HG03378 (cell line): Measurements from ENCODE around the gene STRADB.
"Not testable (repeated sequence)": the region's sequence is repeated elsewhere in the genome, so short reads cannot be mapped to it uniquely, and the experiment has no call there.

ENCODE experiments used
- ATAC-seq: cut with Tn5 transposase; IDR thresholded peaks from one replicate; pipeline ENCODE4 v1.9.1; 2021; ENCODE audit warnings: mild to moderate bottlenecking, moderate library complexity; ENCODE audit not compliant: unreplicated experiment

Gene STRADB

GRCh38 chr2:201430322-201430721 is 21.2 kb upstream of the STRADB start:
- not testable (repeated sequence) for ATAC-seq

GRCh38 chr2:201430839-201431238 is 20.7 kb upstream of the STRADB start:
- ATAC-seq, result no peak

GRCh38 chr2:201432038-201432620 is 19.4 kb upstream of the STRADB start:
- no peak for ATAC-seq

- ATAC-seq, result no peak
Measured at GRCh38 chr2:201432621-201433393, 18.7 kb upstream of the STRADB start.

GRCh38 chr2:201433394-201433995 is 18.0 kb upstream of the STRADB start:
- no peak for ATAC-seq

- no peak for ATAC-seq
Measured at GRCh38 chr2:201436141-201436540, 15.4 kb upstream of the STRADB start.

- not testable (repeated sequence) for ATAC-seq
Measured at GRCh38 chr2:201439336-201439922, 12.1 kb upstream of the STRADB start.

GRCh38 chr2:201440182-201440581 is 11.4 kb upstream of the STRADB start:
- no peak for ATAC-seq

- no peak for ATAC-seq
Measured at GRCh38 chr2:201441409-201441808, 10.1 kb upstream of the STRADB start.

- no peak for ATAC-seq
Measured at GRCh38 chr2:201444746-201445465, 6.6 kb upstream of the STRADB start.

GRCh38 chr2:201447086-201447485 is 4.5 kb upstream of the STRADB start:
- no peak for ATAC-seq

GRCh38 chr2:201448061-201448460 is 3.5 kb upstream of the STRADB start:
- no peak for ATAC-seq

GRCh38 chr2:201448701-201449100 is 2.8 kb upstream of the STRADB start:
- no peak for ATAC-seq

GRCh38 chr2:201450954-201451291 is 617 bp upstream of the STRADB start:
- ATAC-seq, result peak; percentile 26

- ATAC-seq, result no peak
Measured at GRCh38 chr2:201452058-201452921, 750 bp downstream of the STRADB start.

- ATAC-seq, result no peak
Measured at GRCh38 chr2:201452922-201453643, 1.5 kb downstream of the STRADB start.

- ATAC-seq, result no peak
Measured at GRCh38 chr2:201458381-201458780, 6.8 kb downstream of the STRADB start.

GRCh38 chr2:201460532-201460931 is 9.0 kb downstream of the STRADB start:
- ATAC-seq, result no peak

- ATAC-seq, result no peak
Measured at GRCh38 chr2:201464547-201464946, 13.0 kb downstream of the STRADB start.

- no peak for ATAC-seq
Measured at GRCh38 chr2:201465524-201465971, 14.0 kb downstream of the STRADB start.
